T-cell (primary cell): ENCODE data around the gene KCNH2. TPM values are rescaled to one million over a fixed set of nuclear protein-coding genes. Genes with fewer than 3 reads are reported as not detected.
A peak's percentile ranks its signal among the peaks of the same experiment; 100 is the strongest.

Experiments used
- ATAC-seq, 4 experiments: fragments of 200-7000 bp in 3 of 4; fragments of 150-1000 bp in 1 of 4; cut with Tn5 transposase; replicated peaks in 1 of 4; 1 replicate in 3 of 4; 2 replicates in 1 of 4; pipeline ENCODE4 v1.10.0; 2021; ENCODE audit warnings: moderate library complexity in 3 of 4, mild to moderate bottlenecking in 2 of 4, moderate number of reproducible peaks in 1 of 4
- CTCF ChIA-PET, 2 donors: fragments of 300-600 bp; sonication (Branson Sonifier 250); formaldehyde crosslinking; loops; one replicate each; lab custom pipeline; 2022; ENCODE audit warnings: antibody characterized with exemption in 2 of 2; lab: Charles Lee
- POLR2A ChIA-PET, 2 donors: fragments of 300-600 bp; sonication (Branson Sonifier 250); formaldehyde crosslinking; loops; one replicate each; lab custom pipeline; 2022; ENCODE audit warnings: antibody characterized with exemption in 2 of 2; lab: Charles Lee
- DNase-seq, 35 experiments: peaks; one replicate each; pipeline versions ENCODE4 v3.0.0 to v3.0.0-alpha.2; 2013 to 2023
- H3K27ac ChIP-seq: one replicate; pipeline ENCODE4 v1.5.1; 2013; ENCODE audit warnings: low read length
- H3K27me3 ChIP-seq, 2 experiments: replicated peaks in 1 of 2; 1 replicate in 1 of 2; 2 replicates in 1 of 2; pipeline versions ENCODE4 v1.6.1 to v1.7.0; 2013; ENCODE audit warnings: low read length in 1 of 2, mixed read lengths in 1 of 2; ENCODE audit not compliant: control insufficient read depth in 2 of 2, insufficient read depth in 2 of 2; ENCODE audit errors: extremely low read depth in 1 of 2
- H3K36me3 ChIP-seq, 2 donors: 1 replicate in 1 of 2; 2 replicates in 1 of 2; pipeline versions ENCODE4 v1.6.1 to v1.7.0; 2013; ENCODE audit warnings: low read length in 1 of 2; ENCODE audit not compliant: control insufficient read depth in 2 of 2, insufficient read depth in 1 of 2; ENCODE audit errors: extremely low read depth in 1 of 2
- H3K4me1 ChIP-seq, 2 experiments: 1 replicate in 1 of 2; 2 replicates in 1 of 2; pipeline versions ENCODE4 v1.6.1 to v1.7.0; 2013; ENCODE audit warnings: low read length in 2 of 2, mixed read lengths in 1 of 2; ENCODE audit not compliant: insufficient read depth in 2 of 2, control insufficient read depth in 1 of 2; ENCODE audit errors: extremely low read depth in 1 of 2
- H3K4me3 ChIP-seq, 2 donors: 1 replicate in 1 of 2; 2 replicates in 1 of 2; pipeline versions ENCODE4 v1.5.1 to v1.7.0; 2013; ENCODE audit warnings: mild to moderate bottlenecking in 2 of 2, low read length in 1 of 2, moderate library complexity in 1 of 2; ENCODE audit not compliant: control insufficient read depth in 1 of 2; ENCODE audit errors: extremely low read depth in 1 of 2
- H3K9me3 ChIP-seq: 2 replicates; pipeline ENCODE4 v1.7.0; 2013
- H3K27ac Mint-ChIP-seq, 2 donors: one replicate each; pipeline ENCODE4 v1.8.0; 2020 to 2021; ENCODE audit warnings: mild to moderate bottlenecking in 2 of 2, mixed read lengths in 2 of 2
- H3K27me3 Mint-ChIP-seq, 2 donors: one replicate each; pipeline ENCODE4 v1.8.0; 2021 to 2022; ENCODE audit warnings: mixed read lengths in 2 of 2
- H3K36me3 Mint-ChIP-seq: one replicate; pipeline ENCODE4 v1.8.0; 2021; ENCODE audit warnings: mixed read lengths
- H3K4me1 Mint-ChIP-seq, 3 donors: one replicate each; pipeline ENCODE4 v1.8.0; 2020 to 2022; ENCODE audit warnings: mixed read lengths in 3 of 3, mild to moderate bottlenecking in 1 of 3
- H3K4me3 Mint-ChIP-seq, 3 donors: one replicate each; pipeline ENCODE4 v1.8.0; 2020 to 2022; ENCODE audit warnings: mild to moderate bottlenecking in 3 of 3, mixed read lengths in 3 of 3, moderate library complexity in 3 of 3
- H3K9me3 Mint-ChIP-seq, 3 donors: one replicate each; pipeline ENCODE4 v1.8.0; 2020 to 2022; ENCODE audit warnings: mixed read lengths in 3 of 3
- WGBS: methylation state at CpG from one replicate; pipeline ENCODE4 v1.1.5; 2013; ENCODE audit warnings: missing lambda C conversion rate; ENCODE audit not compliant: insufficient coverage; 5-methylcytosine and 5-hydroxymethylcytosine counted together
- total RNA-seq, 35 experiments: library from RNA in 6 of 35; stranded (reverse) in 6 of 35; fragments of 120-200 nt in 1 of 35; gene quantifications; one replicate each; pipeline versions ENCODE4 v1.2.1 to v1.2.4 and lab custom pipeline; 2013 to 2026

Gene KCNH2
- total RNA-seq, 5 donors from 2014 or later (not counting 1 experiment from before 2014, with no cell fraction given) = 2.9 to 4.6 (median 3.0) TPM

- peak overlapping the region; percentile 76 to 82 (median 77) for H3K4me3 Mint-ChIP-seq
- Histone ChIP-seq H3K9me3 (no peaks in the 10 kb centered on the region), H3K27ac (peak overlapping the region; percentile 78)
Observed at GRCh38 chr7:151008143-151008510, 30.0 kb upstream of the KCNH2 start.

GRCh38 chr7:151007469-151007898 is 29.4 kb upstream of the KCNH2 start:
- Histone ChIP-seq H3K4me3 (peak overlapping the region in 1 of 2 donors; percentile 55), H3K4me1 (peaks cover 31 to 59% of the 10 kb centered on the region in 2 experiments)
- peak overlapping the region; percentile 86 to 92 for H3K27ac Mint-ChIP-seq

More at GRCh38 chr7:151008143-151008510, 30.0 kb upstream of the KCNH2 start:
- H3K27ac Mint-ChIP-seq = peak overlapping the region; percentile 86 to 92
- ChIA-PET POLR2A (interaction anchor here in 1 of 2 donors (0.6 kb wide), 1 partner anchor 11 kb away, joined by 3 read pairs; no protein-coding TSS in a partner anchor), CTCF (interaction anchor here (0.6 to 2.0 kb wide), 9 partner anchors 10 to 590 kb away, joined by 3 to 9 read pairs (median 3); no protein-coding TSS in a partner anchor)
- Histone ChIP-seq H3K4me1 (peaks cover 36 to 66% of the 10 kb centered on the region in 2 experiments), H3K27me3 (peaks cover 0 to 2% of the 10 kb centered on the region in 2 experiments), H3K36me3 (no peaks in the 10 kb centered on the region), H3K4me3 (peak overlapping the region; percentile 48 to 55)
- peak in 8 of 35 experiments; percentile 23 to 70 (median 40) for DNase-seq
- H3K4me1 Mint-ChIP-seq = peaks cover 50 to 70% (median 54%) of the 10 kb centered on the region in 3 donors
- H3K36me3 Mint-ChIP-seq = peaks cover 5% of the 10 kb centered on the region
- ATAC-seq = peak; percentile 64 to 74 (median 70)
- WGBS = 0% methylated on average over 3 of the region's 11 CpGs
- no peaks in the 10 kb centered on the region for H3K9me3 Mint-ChIP-seq
- H3K27me3 Mint-ChIP-seq = peaks cover 0 to 2% of the 10 kb centered on the region in 2 donors

GRCh38 chr7:151006590-151007300 is 28.6 kb upstream of the KCNH2 start:
- Histone ChIP-seq H3K27ac (peak overlapping the region; percentile 78), H3K27me3 (no peaks in the 10 kb centered on the region), H3K9me3 (no peaks in the 10 kb centered on the region), H3K36me3 (no peaks in the 10 kb centered on the region), H3K4me3 (no peak overlapping the region), H3K4me1 (peaks cover 28 to 54% of the 10 kb centered on the region in 2 experiments)
- POLR2A ChIA-PET = no interaction called here
- DNase-seq (no peak), ATAC-seq (no peak)
- Mint-ChIP-seq H3K36me3 (no peaks in the 10 kb centered on the region), H3K4me1 (peaks cover 36 to 56% (median 41%) of the 10 kb centered on the region in 3 donors), H3K27me3 (no peaks in the 10 kb centered on the region), H3K9me3 (no peaks in the 10 kb centered on the region), H3K27ac (peak overlapping the region in 1 of 2 donors; percentile 16), H3K4me3 (peak overlapping the region in 1 of 3 donors; percentile 76)
- 92% methylated on average over 20 of the region's 23 CpGs for WGBS
- CTCF ChIA-PET = interaction anchor here in 1 of 2 donors (0.6 kb wide), 1 partner anchor 78 kb away, joined by 4 read pairs; no protein-coding TSS in a partner anchor

More at GRCh38 chr7:151007469-151007898, 29.4 kb upstream of the KCNH2 start:
- no peak for ATAC-seq
- ChIA-PET CTCF (interaction anchor here in 1 of 2 donors (0.9 to 2.0 kb wide), 3 partner anchors 11 to 589 kb away, joined by 3 to 9 read pairs (median 3); no protein-coding TSS in a partner anchor), POLR2A (no interaction called here)
- 40% methylated on average over 7 of the region's 7 CpGs for WGBS
- H3K4me3 Mint-ChIP-seq = peak overlapping the region; percentile 76 to 82 (median 77)
- H3K9me3 Mint-ChIP-seq = no peaks in the 10 kb centered on the region
- H3K36me3 ChIP-seq = no peaks in the 10 kb centered on the region
- peaks cover 3% of the 10 kb centered on the region for H3K36me3 Mint-ChIP-seq
- H3K9me3 ChIP-seq = no peaks in the 10 kb centered on the region
- H3K4me1 Mint-ChIP-seq = peaks cover 44 to 63% (median 48%) of the 10 kb centered on the region in 3 donors
- no peaks in the 10 kb centered on the region for H3K27me3 ChIP-seq
- H3K27me3 Mint-ChIP-seq = peaks cover 0 to 2% of the 10 kb centered on the region in 2 donors
- no peak for DNase-seq
- H3K27ac ChIP-seq = peak overlapping the region; percentile 78

GRCh38 chr7:151005566-151005965 is 27.4 kb upstream of the KCNH2 start:
- no peak for ATAC-seq
- peak overlapping the region; percentile 46 to 59 for H3K27ac Mint-ChIP-seq
- H3K36me3 Mint-ChIP-seq = no peaks in the 10 kb centered on the region

GRCh38 chr7:151003572-151003971 is 25.5 kb upstream of the KCNH2 start:
- Mint-ChIP-seq H3K27me3 (no peaks in the 10 kb centered on the region), H3K4me3 (no peak overlapping the region), H3K36me3 (no peaks in the 10 kb centered on the region), H3K4me1 (peaks cover 24 to 46% (median 33%) of the 10 kb centered on the region in 3 donors), H3K27ac (no peak overlapping the region), H3K9me3 (no peaks in the 10 kb centered on the region)
- ATAC-seq (no peak), DNase-seq (no peak)
- CTCF ChIA-PET = no interaction called here
- Histone ChIP-seq H3K27me3 (peaks cover 0 to 5% of the 10 kb centered on the region in 2 experiments), H3K36me3 (peaks cover 0 to 4% of the 10 kb centered on the region in 2 donors), H3K4me3 (no peak overlapping the region), H3K9me3 (no peaks in the 10 kb centered on the region), H3K27ac (no peak overlapping the region), H3K4me1 (peaks cover 21 to 48% of the 10 kb centered on the region in 2 experiments)
- 93% methylated on average over 9 of the region's 12 CpGs for WGBS
- POLR2A ChIA-PET = interaction anchor here in 1 of 2 donors (0.6 kb wide), 1 partner anchor 637 kb away, joined by 3 read pairs; no protein-coding TSS in a partner anchor

More at GRCh38 chr7:151005566-151005965, 27.4 kb upstream of the KCNH2 start:
- ChIA-PET CTCF (interaction anchor here in 1 of 2 donors (0.5 to 1.1 kb wide), 2 partner anchors 19 to 42 kb away, joined by 3 to 5 read pairs; no protein-coding TSS in a partner anchor), POLR2A (no interaction called here)
- no peaks in the 10 kb centered on the region for H3K27me3 ChIP-seq
- no peaks in the 10 kb centered on the region for H3K9me3 Mint-ChIP-seq
- H3K4me3 Mint-ChIP-seq = peak overlapping the region in 1 of 3 donors; percentile 41
- H3K27me3 Mint-ChIP-seq = no peaks in the 10 kb centered on the region
- WGBS = 79% methylated on average over 5 of the region's 9 CpGs
- H3K9me3 ChIP-seq = no peaks in the 10 kb centered on the region
- H3K4me1 Mint-ChIP-seq = peaks cover 28 to 49% (median 34%) of the 10 kb centered on the region in 3 donors
- peaks cover 0 to 4% of the 10 kb centered on the region in 2 donors for H3K36me3 ChIP-seq
- no peak for DNase-seq
- H3K27ac ChIP-seq = no peak overlapping the region
- H3K4me3 ChIP-seq = no peak overlapping the region
- H3K4me1 ChIP-seq = peaks cover 23 to 48% of the 10 kb centered on the region in 2 experiments

GRCh38 chr7:151001546-151001945 is 23.4 kb upstream of the KCNH2 start:
- Histone ChIP-seq H3K36me3 (peaks cover 0 to 4% of the 10 kb centered on the region in 2 donors), H3K27ac (no peak overlapping the region), H3K4me3 (no peak overlapping the region), H3K9me3 (no peaks in the 10 kb centered on the region), H3K4me1 (peaks cover 17 to 48% of the 10 kb centered on the region in 2 experiments), H3K27me3 (peaks cover 0 to 23% of the 10 kb centered on the region in 2 experiments)
- Mint-ChIP-seq H3K27me3 (peaks cover 0 to 4% of the 10 kb centered on the region in 2 donors), H3K4me1 (peaks cover 24 to 48% (median 34%) of the 10 kb centered on the region in 3 donors), H3K9me3 (no peaks in the 10 kb centered on the region), H3K36me3 (no peaks in the 10 kb centered on the region), H3K4me3 (no peak overlapping the region), H3K27ac (no peak overlapping the region)
- ATAC-seq (no peak), DNase-seq (no peak)
- ChIA-PET POLR2A (no interaction called here), CTCF (no interaction called here)
- over 99% methylated on average over 11 of the region's 16 CpGs for WGBS
